ENCODE data around the gene MCOLN2.

The MCOLN2 gene

GRCh38 chr1:84946631-84947030, 50.3 kb downstream of the MCOLN2 start:
- H3K27ac ChIP-seq (replicated peaks) = no peak overlapping the region
- peaks cover 1% of the 10 kb centered on the region for H3K27me3 ChIP-seq (ENCODE audit: insufficient read depth, poor library complexity, severe bottlenecking)
- no peak for DNase-seq (ENCODE audit: low read depth in 1 of 2, low spot score in 1 of 2)
- TF ChIP-seq POLR2AphosphoS5 (IDR thresholded peaks at IDR 0.05; ENCODE audit: low read depth) (no peak), REST (IDR thresholded peaks at IDR 0.05; ENCODE audit: insufficient replicate concordance, low read depth) (no peak), CTCF (IDR thresholded peaks at IDR 0.05; ENCODE audit: insufficient read depth, low read length) (no peak), SPI1 (IDR thresholded peaks at IDR 0.05; ENCODE audit: borderline replicate concordance, low read depth) (no peak), GABPA (IDR thresholded peaks at IDR 0.05; ENCODE audit: low read depth) (no peak)
- H3K4me3 ChIP-seq (replicated peaks; ENCODE audit: insufficient read depth, low read length) = no peak overlapping the region

GRCh38 chr1:84944767-84945486, 52.0 kb downstream of the MCOLN2 start:
- Histone ChIP-seq H3K27ac (replicated peaks) (peak overlapping the region; percentile 33), H3K27me3 (ENCODE audit: insufficient read depth, poor library complexity, severe bottlenecking) (peaks cover 4% of the 10 kb centered on the region), H3K4me3 (replicated peaks; ENCODE audit: insufficient read depth, low read length) (peak overlapping the region; percentile 18)
- DNase-seq (ENCODE audit: low read depth in 1 of 2, low spot score in 1 of 2) = peak; percentile 62 to 82
- TF ChIP-seq POLR2AphosphoS5 (IDR thresholded peaks at IDR 0.05; ENCODE audit: low read depth) (no peak), CTCF (IDR thresholded peaks at IDR 0.05; ENCODE audit: insufficient read depth, low read length) (peak; percentile 62)

- peaks cover 4% of the 10 kb centered on the region for H3K27me3 ChIP-seq (ENCODE audit: insufficient read depth, poor library complexity, severe bottlenecking)
- no peak overlapping the region for H3K4me3 ChIP-seq (replicated peaks; ENCODE audit: insufficient read depth, low read length)
- H3K27ac ChIP-seq (replicated peaks) = no peak overlapping the region
- DNase-seq (ENCODE audit: low read depth in 1 of 2, low spot score in 1 of 2) = no peak
- TF ChIP-seq CTCF (IDR thresholded peaks at IDR 0.05; ENCODE audit: insufficient read depth, low read length) (no peak), POLR2AphosphoS5 (IDR thresholded peaks at IDR 0.05; ENCODE audit: low read depth) (no peak), SPI1 (IDR thresholded peaks at IDR 0.05; ENCODE audit: borderline replicate concordance, low read depth) (no peak), GABPA (IDR thresholded peaks at IDR 0.05; ENCODE audit: low read depth) (no peak), REST (IDR thresholded peaks at IDR 0.05; ENCODE audit: insufficient replicate concordance, low read depth) (no peak)
Measured at GRCh38 chr1:84941843-84942242, 55.1 kb downstream of the MCOLN2 start.

- H3K27ac ChIP-seq (replicated peaks) = no peak overlapping the region
- no peak for DNase-seq (ENCODE audit: low read depth in 1 of 2, low spot score in 1 of 2)
- TF ChIP-seq GABPA (IDR thresholded peaks at IDR 0.05; ENCODE audit: low read depth) (no peak), REST (IDR thresholded peaks at IDR 0.05; ENCODE audit: insufficient replicate concordance, low read depth) (no peak), CTCF (IDR thresholded peaks at IDR 0.05; ENCODE audit: insufficient read depth, low read length) (no peak), SPI1 (IDR thresholded peaks at IDR 0.05; ENCODE audit: borderline replicate concordance, low read depth) (no peak), POLR2AphosphoS5 (IDR thresholded peaks at IDR 0.05; ENCODE audit: low read depth) (no peak)
Measured at GRCh38 chr1:84940481-84940880, 56.4 kb downstream of the MCOLN2 start.

More at GRCh38 chr1:84940481-84940880, 56.4 kb downstream of the MCOLN2 start:
- Histone ChIP-seq H3K27me3 (ENCODE audit: insufficient read depth, poor library complexity, severe bottlenecking) (peaks cover 4% of the 10 kb centered on the region), H3K4me3 (replicated peaks; ENCODE audit: insufficient read depth, low read length) (no peak overlapping the region)
